ENCODE data around the gene NTNG1. TPM values are rescaled to one million over a fixed set of nuclear protein-coding genes. Genes with fewer than 3 reads are reported as not detected.

NTNG1 gene
- total RNA-seq, 4 donors from 2014 or later, result 0.44 to 0.98 (median 0.51) TPM; not detected in 1

- TF ChIP-seq CTCF (IDR thresholded peaks at IDR 0.05; ENCODE audit: low read depth), result no peak
Observed at GRCh38 chr1:107110326-107110725, 30.5 kb upstream of the NTNG1 start.

- TF ChIP-seq CTCF (IDR thresholded peaks at IDR 0.05; ENCODE audit: low read depth), result no peak
Observed at GRCh38 chr1:107116306-107116790, 24.5 kb upstream of the NTNG1 start.

GRCh38 chr1:107122225-107122624 lies 18.6 kb upstream of the NTNG1 start:
- no peak for TF ChIP-seq CTCF (IDR thresholded peaks at IDR 0.05; ENCODE audit: low read depth)

- no peak for TF ChIP-seq CTCF (IDR thresholded peaks at IDR 0.05; ENCODE audit: low read depth)
Observed at GRCh38 chr1:107123741-107124140, 17.1 kb upstream of the NTNG1 start.

- no peak for TF ChIP-seq CTCF (IDR thresholded peaks at IDR 0.05; ENCODE audit: low read depth)
Observed at GRCh38 chr1:107124694-107125093, 16.1 kb upstream of the NTNG1 start.

GRCh38 chr1:107132195-107132594 lies 8.6 kb upstream of the NTNG1 start:
- no peak for TF ChIP-seq CTCF (IDR thresholded peaks at IDR 0.05; ENCODE audit: low read depth)

- no peak for TF ChIP-seq CTCF (IDR thresholded peaks at IDR 0.05; ENCODE audit: low read depth)
Observed at GRCh38 chr1:107132780-107133179, 8.1 kb upstream of the NTNG1 start.

Measured in subcutaneous adipose tissue (tissue), 4 donors.